ENCODE results near the gene DEFB127. TPM values are rescaled to one million over a fixed set of nuclear protein-coding genes. Genes with fewer than 3 reads are reported as not detected.

The DEFB127 gene
- total and polyA plus RNA-seq, 4 donors = not detected

DNA sequence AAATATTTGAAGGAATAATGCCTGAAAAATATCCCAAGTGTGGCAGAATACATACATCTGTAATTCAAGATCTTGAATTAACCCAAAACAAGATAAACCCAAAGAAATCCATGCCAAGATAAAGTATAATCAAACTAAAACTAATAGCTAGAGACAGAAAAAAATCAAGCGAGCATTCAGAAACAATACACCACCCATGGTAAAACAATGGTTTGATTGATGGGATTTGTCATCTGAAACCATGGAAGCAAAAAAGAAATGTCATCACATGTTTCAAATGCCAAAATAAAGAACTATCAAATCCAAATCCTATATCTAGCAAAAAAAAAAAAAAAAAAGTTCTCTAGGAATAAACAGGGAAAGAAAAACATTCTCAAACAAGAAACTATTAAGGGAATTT, 5.1 kb upstream of the DEFB127 start:
- no peaks in the 10 kb centered on the region for H3K36me3 ChIP-seq (ENCODE audit: control insufficient read depth in 4 of 4, insufficient read depth in 4 of 4, low read length in 4 of 4)
- no peaks in the 10 kb centered on the region for H3K9me3 ChIP-seq (ENCODE audit: control insufficient read depth in 4 of 4, insufficient read depth in 3 of 4, low read length in 3 of 4)
- 73 to 78% methylated on average over 1 of the region's 1 CpG for WGBS, 2 donors
- H3K4me1 ChIP-seq (ENCODE audit: control insufficient read depth in 5 of 5, insufficient read depth in 5 of 5, low read length in 5 of 5) = no peaks in the 10 kb centered on the region
- DNase-seq (no peak), ATAC-seq (ENCODE audit: insufficient read depth, low FRiP score) (no peak)
- peaks cover 0 to 7% (median 2%) of the 10 kb centered on the region in 3 donors for H3K27me3 ChIP-seq (ENCODE audit: control insufficient read depth in 3 of 3, insufficient read depth in 3 of 3, low read length in 2 of 3)
- H3K9ac ChIP-seq (ENCODE audit: insufficient read depth in 1 of 2, low read length in 2 of 2) = no peak overlapping the region
- no peak overlapping the region for H3K4me3 ChIP-seq
- TF ChIP-seq, protein P1, sequence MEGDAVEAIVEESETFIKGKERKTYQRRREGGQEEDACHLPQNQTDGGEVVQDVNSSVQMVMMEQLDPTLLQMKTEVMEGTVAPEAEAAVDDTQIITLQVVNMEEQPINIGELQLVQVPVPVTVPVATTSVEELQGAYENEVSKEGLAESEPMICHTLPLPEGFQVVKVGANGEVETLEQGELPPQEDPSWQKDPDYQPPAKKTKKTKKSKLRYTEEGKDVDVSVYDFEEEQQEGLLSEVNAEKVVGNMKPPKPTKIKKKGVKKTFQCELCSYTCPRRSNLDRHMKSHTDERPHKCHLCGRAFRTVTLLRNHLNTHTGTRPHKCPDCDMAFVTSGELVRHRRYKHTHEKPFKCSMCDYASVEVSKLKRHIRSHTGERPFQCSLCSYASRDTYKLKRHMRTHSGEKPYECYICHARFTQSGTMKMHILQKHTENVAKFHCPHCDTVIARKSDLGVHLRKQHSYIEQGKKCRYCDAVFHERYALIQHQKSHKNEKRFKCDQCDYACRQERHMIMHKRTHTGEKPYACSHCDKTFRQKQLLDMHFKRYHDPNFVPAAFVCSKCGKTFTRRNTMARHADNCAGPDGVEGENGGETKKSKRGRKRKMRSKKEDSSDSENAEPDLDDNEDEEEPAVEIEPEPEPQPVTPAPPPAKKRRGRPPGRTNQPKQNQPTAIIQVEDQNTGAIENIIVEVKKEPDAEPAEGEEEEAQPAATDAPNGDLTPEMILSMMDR (IDR thresholded peaks at IDR 0.05; ENCODE audit: control extremely low read depth, extremely low read depth) = no peak
- H3K27ac ChIP-seq (ENCODE audit: low read depth in 1 of 2, low read length in 1 of 2) = no peak overlapping the region

- no peak for ATAC-seq (ENCODE audit: insufficient read depth, low FRiP score)
- DNase-seq = no peak
- H3K27me3 ChIP-seq (ENCODE audit: control insufficient read depth in 3 of 3, insufficient read depth in 3 of 3, low read length in 2 of 3) = peaks cover 0 to 5% (median 0%) of the 10 kb centered on the region in 3 donors
- no peak overlapping the region for H3K27ac ChIP-seq (ENCODE audit: low read depth in 1 of 2, low read length in 1 of 2)
- no peak overlapping the region for H3K4me3 ChIP-seq
- 64 to 72% methylated on average over 3 of the region's 3 CpGs for WGBS, 2 donors
- no peak overlapping the region for H3K9ac ChIP-seq (ENCODE audit: insufficient read depth in 1 of 2, low read length in 2 of 2)
- no peaks in the 10 kb centered on the region for H3K4me1 ChIP-seq (ENCODE audit: control insufficient read depth in 5 of 5, insufficient read depth in 5 of 5, low read length in 5 of 5)
- H3K9me3 ChIP-seq (ENCODE audit: control insufficient read depth in 4 of 4, insufficient read depth in 3 of 4, low read length in 3 of 4) = no peaks in the 10 kb centered on the region
- no peaks in the 10 kb centered on the region for H3K36me3 ChIP-seq (ENCODE audit: control insufficient read depth in 4 of 4, insufficient read depth in 4 of 4, low read length in 4 of 4)
- TF ChIP-seq, protein P1 (IDR thresholded peaks at IDR 0.05; ENCODE audit: control extremely low read depth, extremely low read depth) = no peak
These were observed 7.4 kb downstream of the DEFB127 start for GRCh38 chr20:164618-165017.

DNA sequence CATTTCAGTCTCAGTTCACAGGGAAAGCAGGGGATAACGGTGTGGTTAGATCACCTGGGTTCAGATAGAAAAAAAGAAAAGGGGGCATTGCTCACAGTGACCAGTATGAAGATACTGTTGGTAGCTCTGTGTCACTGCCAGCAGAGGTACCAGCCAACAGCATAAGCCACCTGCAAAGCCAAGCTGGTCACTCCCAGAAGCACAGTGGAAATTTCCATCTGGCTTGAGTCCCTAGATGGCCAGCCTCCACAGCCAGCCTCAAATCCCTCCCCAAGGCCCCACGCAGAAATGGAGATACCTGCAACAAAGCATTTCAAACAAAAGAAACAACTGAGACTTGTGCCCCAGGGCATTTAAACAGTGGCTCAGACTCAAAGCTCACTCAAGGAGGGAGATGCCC, 11.6 kb downstream of the DEFB127 start:
- Histone ChIP-seq H3K36me3 (ENCODE audit: control insufficient read depth in 4 of 4, insufficient read depth in 4 of 4, low read length in 4 of 4) (no peaks in the 10 kb centered on the region), H3K27me3 (ENCODE audit: control insufficient read depth in 3 of 3, insufficient read depth in 3 of 3, low read length in 2 of 3) (peaks cover 0 to 5% (median 0%) of the 10 kb centered on the region in 3 donors), H3K27ac (ENCODE audit: low read depth in 1 of 2, low read length in 1 of 2) (no peak overlapping the region), H3K4me1 (ENCODE audit: control insufficient read depth in 5 of 5, insufficient read depth in 5 of 5, low read length in 5 of 5) (no peaks in the 10 kb centered on the region), H3K9me3 (ENCODE audit: control insufficient read depth in 4 of 4, insufficient read depth in 3 of 4, low read length in 3 of 4) (no peaks in the 10 kb centered on the region), H3K4me3 (no peak overlapping the region), H3K9ac (ENCODE audit: insufficient read depth in 1 of 2, low read length in 2 of 2) (no peak overlapping the region)
- ATAC-seq (ENCODE audit: insufficient read depth, low FRiP score) (no peak), DNase-seq (no peak)
- 82 to 83% methylated on average over 2 of the region's 2 CpGs for WGBS, 2 donors
- TF ChIP-seq, protein P1 (IDR thresholded peaks at IDR 0.05; ENCODE audit: control extremely low read depth, extremely low read depth) = no peak

DNA sequence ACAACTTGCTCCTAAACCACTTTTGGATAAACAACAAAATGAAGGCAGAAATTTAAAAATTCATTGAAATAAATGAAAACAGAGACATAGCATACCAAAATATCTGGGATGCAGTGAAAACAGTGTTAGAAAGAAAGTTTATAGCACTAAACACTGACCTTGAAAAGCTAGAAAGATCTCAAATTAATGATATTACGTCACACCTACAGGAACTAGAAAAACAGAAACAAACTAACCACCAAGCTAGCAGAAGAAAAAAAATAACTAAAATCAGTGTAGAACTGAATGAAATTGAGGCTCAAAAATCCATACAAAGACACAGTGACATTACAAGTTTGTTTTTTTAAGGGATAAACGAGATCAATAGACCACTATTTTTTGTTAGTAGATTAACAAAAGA, 27.0 kb downstream of the DEFB127 start:
- ATAC-seq (ENCODE audit: insufficient read depth, low FRiP score) (no peak), DNase-seq (no peak)
- no peaks in the 10 kb centered on the region for H3K4me1 ChIP-seq (ENCODE audit: control insufficient read depth in 5 of 5, insufficient read depth in 5 of 5, low read length in 5 of 5)
- H3K4me3 ChIP-seq = no peak overlapping the region
- WGBS, 2 donors = 68 to 81% methylated on average over 2 of the region's 2 CpGs
- no peak overlapping the region for H3K9ac ChIP-seq (ENCODE audit: insufficient read depth in 1 of 2, low read length in 2 of 2)
- no peaks in the 10 kb centered on the region for H3K36me3 ChIP-seq (ENCODE audit: control insufficient read depth in 4 of 4, insufficient read depth in 4 of 4, low read length in 4 of 4)
- no peaks in the 10 kb centered on the region for H3K9me3 ChIP-seq (ENCODE audit: control insufficient read depth in 4 of 4, insufficient read depth in 3 of 4, low read length in 3 of 4)
- peaks cover 0 to 6% (median 2%) of the 10 kb centered on the region in 3 donors for H3K27me3 ChIP-seq (ENCODE audit: control insufficient read depth in 3 of 3, insufficient read depth in 3 of 3, low read length in 2 of 3)
- H3K27ac ChIP-seq (ENCODE audit: low read depth in 1 of 2, low read length in 1 of 2) = no peak overlapping the region
- TF ChIP-seq, protein P1 (IDR thresholded peaks at IDR 0.05; ENCODE audit: control extremely low read depth, extremely low read depth) = no peak
